Esophagus squamous epithelium (tissue), 5 donors: Measurements from ENCODE around the gene SAP130. TPM values are rescaled to one million over a fixed set of nuclear protein-coding genes. Genes with fewer than 3 reads are reported as not detected.

ENCODE experiments used
- DNase-seq: peaks from one replicate; lab custom pipeline; 2025; lab: John Stamatoyannopoulos, UW
- H3K27ac ChIP-seq, 4 donors: fragments of 200-600 bp; sonication (generic); one replicate each; pipeline ENCODE4 v1.5.1; 2016 to 2019; ENCODE audit warnings: mild to moderate bottlenecking in 1 of 4
- H3K27me3 ChIP-seq, 4 donors: fragments of 200-600 bp; sonication (generic); 1 replicate in 3 of 4; 2 replicates in 1 of 4; pipeline versions ENCODE4 v1.5.1 to v1.6.0; 2017 to 2021; ENCODE audit warnings: antibody characterized with exemption in 1 of 4
- H3K36me3 ChIP-seq, 3 donors: fragments of 200-600 bp; sonication (generic); one replicate each; pipeline ENCODE4 v1.5.1; 2016 to 2019
- H3K4me1 ChIP-seq, 3 donors: fragments of 200-600 bp; sonication (generic); one replicate each; pipeline ENCODE4 v1.5.1; 2017 to 2019
- H3K4me3 ChIP-seq, 4 donors: fragments of 200-600 bp; sonication (generic); 1 replicate in 3 of 4; 2 replicates in 1 of 4; pipeline ENCODE4 v1.5.1; 2016 to 2019; ENCODE audit warnings: mild to moderate bottlenecking in 2 of 4, moderate library complexity in 1 of 4
- H3K9me3 ChIP-seq, 3 donors: fragments of 200-600 bp; sonication (generic); one replicate each; pipeline ENCODE4 v1.5.1; 2016 to 2019
- CTCF ChIP-seq, 6 experiments: fragments of 450-650 bp in 4 of 6; fragments of 200-600 bp in 2 of 6; sonication (generic) in 2 of 6; IDR thresholded peaks; one replicate each; pipeline ENCODE4 v1.5.1; 2016 to 2019; ENCODE audit warnings: antibody characterized with exemption in 6 of 6, mild to moderate bottlenecking in 4 of 6, moderate library complexity in 4 of 6
- POLR2A ChIP-seq, 4 donors: fragments of 450-650 bp; IDR thresholded peaks; one replicate each; pipeline ENCODE4 v1.6.1; 2017; ENCODE audit warnings: antibody characterized with exemption in 4 of 4, mild to moderate bottlenecking in 4 of 4, moderate library complexity in 3 of 4
- WGBS, 2 donors: methylation state at CpG; one replicate each; pipeline ENCODE4 v1.1.5; 2018; 5-methylcytosine and 5-hydroxymethylcytosine counted together
- intact Hi-C: fragments of 100-400 bp; cut with DNase I; formaldehyde crosslinking; loops from one replicate; pipeline ENCODE4 v1.15.0; 2022
- total RNA-seq, 4 donors: library from RNA; depleted of rRNA; stranded (reverse); fragments of >200 nt; gene quantifications; one replicate each; pipeline ENCODE4 v1.1.0, GENCODE V29; 2016
- donor health status: DM: yes; HTN: yes; CAD: no.

Gene SAP130
- total RNA-seq, 4 donors from 2014 or later: 5.9 to 12.7 (median 8.0) TPM

GRCh38 chr2:127906206-127906926 lies 121.5 kb downstream of the SAP130 start:
- no peak for TF ChIP-seq POLR2A (IDR thresholded peaks at IDR 0.05)
- TF ChIP-seq CTCF (IDR thresholded peaks at IDR 0.05): no peak
- Histone ChIP-seq H3K36me3 (no peaks in the 10 kb centered on the region), H3K4me1 (no peaks in the 10 kb centered on the region), H3K9me3 (no peaks in the 10 kb centered on the region), H3K27ac (no peak overlapping the region), H3K27me3 (peaks cover 0 to 9% (median 0%) of the 10 kb centered on the region in 4 donors), H3K4me3 (no peak overlapping the region)
- WGBS, 2 donors: 46 to 62% methylated on average over 13 to 14 of the region's 21 CpGs
- intact Hi-C loops: no loop called here
- DNase-seq: no peak

GRCh38 chr2:127901339-127902056 lies 126.4 kb downstream of the SAP130 start:
- TF ChIP-seq CTCF (IDR thresholded peaks at IDR 0.05): no peak
- Histone ChIP-seq H3K27me3 (peaks cover 0 to 4% (median 0%) of the 10 kb centered on the region in 4 donors), H3K36me3 (no peaks in the 10 kb centered on the region), H3K4me1 (no peaks in the 10 kb centered on the region), H3K9me3 (no peaks in the 10 kb centered on the region), H3K4me3 (no peak overlapping the region), H3K27ac (no peak overlapping the region)
- no peak for DNase-seq
- WGBS, 2 donors: 67 to 72% methylated on average over 12 of the region's 12 CpGs
- intact Hi-C loops: no loop called here

DNA sequence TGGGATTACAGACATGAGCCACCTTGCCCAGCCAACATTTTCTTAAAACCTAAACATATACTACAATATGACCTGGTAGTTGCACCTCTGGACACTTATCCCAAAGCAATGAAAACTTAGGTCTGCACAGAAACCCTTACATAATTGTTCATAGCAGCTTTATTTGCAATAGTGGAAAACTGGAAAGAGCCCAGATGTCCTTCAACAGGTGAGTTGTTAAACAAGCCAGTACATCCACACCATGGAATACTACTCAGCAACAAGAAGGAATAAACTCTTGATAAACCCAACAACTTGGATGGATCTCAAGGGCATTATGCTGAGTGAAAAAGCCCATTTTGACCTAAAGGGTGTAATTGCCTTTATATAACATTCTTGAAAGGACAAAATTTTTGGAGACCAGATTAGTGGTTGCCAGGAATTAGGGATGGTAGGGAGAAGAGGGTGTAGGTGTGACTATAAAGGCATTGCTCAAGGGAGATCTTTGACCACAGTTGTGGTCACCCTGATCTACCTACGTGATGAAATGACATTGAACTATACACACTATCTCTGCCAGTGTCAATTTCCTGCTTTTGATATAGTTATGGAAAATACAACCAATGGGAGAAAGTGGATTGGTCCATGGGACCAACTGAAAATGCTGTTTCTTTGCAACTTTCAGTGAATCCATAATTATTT lies 130.2 kb downstream of the SAP130 start:
- Histone ChIP-seq H3K9me3 (no peaks in the 10 kb centered on the region), H3K27me3 (no peaks in the 10 kb centered on the region), H3K27ac (no peak overlapping the region), H3K36me3 (no peaks in the 10 kb centered on the region), H3K4me3 (no peak overlapping the region), H3K4me1 (no peaks in the 10 kb centered on the region)
- 46 to 62% methylated on average over 1 of the region's 1 CpG for WGBS, 2 donors
- DNase-seq: no peak
- intact Hi-C loops: no loop called here
- TF ChIP-seq POLR2A (IDR thresholded peaks at IDR 0.05): no peak
- TF ChIP-seq CTCF (IDR thresholded peaks at IDR 0.05): no peak

DNA sequence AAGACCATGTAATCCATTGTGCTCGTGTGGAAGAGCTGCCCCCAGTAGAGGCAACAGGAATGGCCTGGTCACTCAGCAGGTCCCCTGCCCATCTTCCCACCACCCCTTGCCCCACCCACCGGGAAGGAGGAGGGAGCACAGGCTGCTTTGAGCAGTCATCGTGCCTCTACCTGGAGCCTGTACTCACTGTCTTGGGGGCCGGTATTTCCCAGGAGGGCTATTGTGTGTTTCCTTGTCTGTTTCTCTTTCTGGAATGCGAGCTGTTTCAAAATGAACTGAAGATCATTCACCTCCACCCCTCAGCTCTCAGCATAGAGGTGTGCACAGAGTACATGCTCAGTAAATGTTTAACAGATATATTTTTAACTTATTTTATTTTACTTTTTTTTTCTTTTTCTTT lies 134.4 kb downstream of the SAP130 start:
- no peak overlapping the region for H3K27ac ChIP-seq
- no peak overlapping the region for H3K4me3 ChIP-seq
- peaks cover 0 to under 1% (median 0%) of the 10 kb centered on the region in 3 donors for H3K4me1 ChIP-seq
- DNase-seq: no peak
- H3K36me3 ChIP-seq: no peaks in the 10 kb centered on the region
- no peaks in the 10 kb centered on the region for H3K9me3 ChIP-seq
- intact Hi-C loops: no loop called here
- H3K27me3 ChIP-seq: no peaks in the 10 kb centered on the region
- WGBS, 2 donors: 62 to 70% methylated on average over 5 of the region's 5 CpGs
- TF ChIP-seq CTCF (IDR thresholded peaks at IDR 0.05) (no peak), POLR2A (IDR thresholded peaks at IDR 0.05) (no peak)

GRCh38 chr2:127893033-127893432 lies 134.8 kb downstream of the SAP130 start:
- no peak overlapping the region for H3K4me3 ChIP-seq
- TF ChIP-seq POLR2A (IDR thresholded peaks at IDR 0.05) (no peak), CTCF (IDR thresholded peaks at IDR 0.05) (no peak)
- no peaks in the 10 kb centered on the region for H3K27me3 ChIP-seq
- no peak overlapping the region for H3K27ac ChIP-seq
- WGBS, 2 donors: 75 to 84% methylated on average over 10 to 14 of the region's 14 CpGs
- H3K4me1 ChIP-seq: peaks cover 0 to 5% (median 0%) of the 10 kb centered on the region in 3 donors
- intact Hi-C loops: no loop called here
- H3K36me3 ChIP-seq: no peaks in the 10 kb centered on the region
- no peaks in the 10 kb centered on the region for H3K9me3 ChIP-seq
- DNase-seq: no peak
